Muscle of leg (tissue), 16 donors: Measurements from ENCODE around the gene HOXB2. TPM values are rescaled to one million over a fixed set of nuclear protein-coding genes. Genes with fewer than 3 reads are reported as not detected.

ENCODE experiments used
- DNase-seq: peaks from one replicate; pipeline ENCODE4 v3.0.0; 2013
- H3K27ac ChIP-seq: one replicate; pipeline ENCODE4 v1.5.1; 2013; ENCODE audit warnings: mild to moderate bottlenecking, low read length, control low read depth
- H3K27me3 ChIP-seq: one replicate; pipeline ENCODE4 v1.6.1; 2013; ENCODE audit warnings: low read length; ENCODE audit not compliant: control insufficient read depth, insufficient read depth
- H3K36me3 ChIP-seq: one replicate; pipeline ENCODE4 v1.6.1; 2013; ENCODE audit warnings: low read length; ENCODE audit not compliant: control insufficient read depth, insufficient read depth
- H3K4me1 ChIP-seq: one replicate; pipeline ENCODE4 v1.6.1; 2013; ENCODE audit warnings: low read length; ENCODE audit not compliant: control insufficient read depth, insufficient read depth
- H3K4me3 ChIP-seq: one replicate; pipeline ENCODE4 v1.5.1; 2013; ENCODE audit warnings: low read length, control low read depth
- H3K9me3 ChIP-seq: replicated peaks from 2 replicates; pipeline ENCODE4 v1.6.1; 2013; ENCODE audit warnings: low read depth, low read length; ENCODE audit not compliant: control insufficient read depth
- WGBS: methylation state at CpG from one replicate; pipeline ENCODE4 v1.1.5; 2013; ENCODE audit warnings: missing lambda C conversion rate; ENCODE audit not compliant: insufficient coverage; 5-methylcytosine and 5-hydroxymethylcytosine counted together
- long read RNA-seq, 11 donors: transcript quantifications; one replicate each; lab custom pipeline, GENCODE V29; 2026
- polyA plus RNA-seq, 8 donors: library from polyadenylated mRNA; unstranded; fragments of 120-200 nt; gene quantifications; one replicate each; pipeline versions ENCODE4 v1.2.1 to v1.2.3, GENCODE V29; 2013; ENCODE audit warnings: inconsistent platforms in 1 of 8, low replicate concordance in 1 of 8; ENCODE audit not compliant: insufficient read length in 8 of 8, insufficient read depth in 1 of 8
- total RNA-seq: library from RNA; stranded (reverse); fragments of 120-200 nt; gene quantifications from one replicate; pipeline ENCODE4 v1.2.4, GENCODE V29; 2013

HOXB2 gene
- total RNA-seq (2.7 TPM), polyA plus RNA-seq (10 to 100 TPM in 4 of 8 donors, 1 to 10 TPM in 4; 5.1 to 14.2 (median 10.7) TPM)
- long read RNA-seq, donor 1, partial matches to known transcripts = 0 of 2 reads
- long read RNA-seq, donor 1, other reads (novel, unspliced or antisense) = 0 of 2 reads
- long read RNA-seq, donor 2 = 0 reads
- long read RNA-seq, donor 3, partial matches to known transcripts = 0 of 1 reads
- long read RNA-seq, donor 3, other reads (novel, unspliced or antisense) = 0 of 1 reads
- long read RNA-seq, donor 4, transcript HOXB2-201 (2 exons, 1,562 nt) = major isoform, 7 of 7 reads
- long read RNA-seq, donor 4, partial matches to known transcripts = 0 of 7 reads
- long read RNA-seq, donor 4, other reads (novel, unspliced or antisense) = 0 of 7 reads
- long read RNA-seq, donor 5, transcript HOXB2-201 (2 exons, 1,562 nt) = major isoform, 5 of 10 reads
- long read RNA-seq, donor 5, partial matches to known transcripts = 5 of 10 reads
- long read RNA-seq, donor 5, other reads (novel, unspliced or antisense) = 0 of 10 reads
- long read RNA-seq, donor 6, partial matches to known transcripts = 0 of 3 reads
- long read RNA-seq, donor 6, other reads (novel, unspliced or antisense) = 0 of 3 reads
- long read RNA-seq, donor 7, transcript HOXB2-201 (2 exons, 1,562 nt) = major isoform, 5 of 14 reads
- long read RNA-seq, donor 7, partial matches to known transcripts = 9 of 14 reads
- long read RNA-seq, donor 7, other reads (novel, unspliced or antisense) = 0 of 14 reads
- long read RNA-seq, donor 8, partial matches to known transcripts = 0 of 6 reads
- long read RNA-seq, donor 8, other reads (novel, unspliced or antisense) = 5 of 6 reads
- long read RNA-seq, donor 9, partial matches to known transcripts = 0 of 2 reads
- long read RNA-seq, donor 9, other reads (novel, unspliced or antisense) = 0 of 2 reads
- long read RNA-seq, donor 10, partial matches to known transcripts = 0 of 4 reads
- long read RNA-seq, donor 10, other reads (novel, unspliced or antisense) = 0 of 4 reads
- long read RNA-seq, donor 11, partial matches to known transcripts = 6 of 8 reads
- long read RNA-seq, donor 11, other reads (novel, unspliced or antisense) = 0 of 8 reads

DNA sequence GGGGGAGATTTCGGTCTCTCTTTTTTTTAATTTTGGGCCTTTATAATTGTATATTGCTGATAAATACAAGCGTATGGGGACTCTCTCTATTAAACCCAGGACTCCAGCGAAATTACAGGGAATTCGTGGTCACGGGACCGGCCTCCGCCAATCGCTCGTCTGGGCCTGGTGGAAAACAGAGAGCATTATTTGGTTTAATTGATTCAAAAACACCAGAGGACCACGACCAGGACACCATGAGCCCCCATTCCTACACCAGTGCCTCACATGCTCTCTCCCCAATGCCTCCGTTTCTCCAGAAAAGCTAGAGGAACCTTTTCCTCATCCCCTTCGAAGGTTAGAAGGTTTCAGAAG, at the start of gene HOXB2:
Gene HOXB2 (minus strand): TSS at position 88 of the 354 bp plus-strand sequence. CDS start 198 bp downstream, outside the sequence.
- WGBS = no CpG with 5 or more reads among the region's 12 CpGs
- H3K4me3 ChIP-seq = peak within 1 kb of the TSS; percentile 69
- H3K4me1 ChIP-seq = peaks cover 40% of the 10 kb centered on the region
- H3K9me3 ChIP-seq = no peaks in the 10 kb centered on the region
- peak within 1 kb of the TSS; percentile 96 for H3K27ac ChIP-seq
- no peaks in the 10 kb centered on the region for H3K36me3 ChIP-seq
- DNase-seq = peak; percentile 64
- H3K27me3 ChIP-seq = peaks cover 71% of the 10 kb centered on the region

DNA sequence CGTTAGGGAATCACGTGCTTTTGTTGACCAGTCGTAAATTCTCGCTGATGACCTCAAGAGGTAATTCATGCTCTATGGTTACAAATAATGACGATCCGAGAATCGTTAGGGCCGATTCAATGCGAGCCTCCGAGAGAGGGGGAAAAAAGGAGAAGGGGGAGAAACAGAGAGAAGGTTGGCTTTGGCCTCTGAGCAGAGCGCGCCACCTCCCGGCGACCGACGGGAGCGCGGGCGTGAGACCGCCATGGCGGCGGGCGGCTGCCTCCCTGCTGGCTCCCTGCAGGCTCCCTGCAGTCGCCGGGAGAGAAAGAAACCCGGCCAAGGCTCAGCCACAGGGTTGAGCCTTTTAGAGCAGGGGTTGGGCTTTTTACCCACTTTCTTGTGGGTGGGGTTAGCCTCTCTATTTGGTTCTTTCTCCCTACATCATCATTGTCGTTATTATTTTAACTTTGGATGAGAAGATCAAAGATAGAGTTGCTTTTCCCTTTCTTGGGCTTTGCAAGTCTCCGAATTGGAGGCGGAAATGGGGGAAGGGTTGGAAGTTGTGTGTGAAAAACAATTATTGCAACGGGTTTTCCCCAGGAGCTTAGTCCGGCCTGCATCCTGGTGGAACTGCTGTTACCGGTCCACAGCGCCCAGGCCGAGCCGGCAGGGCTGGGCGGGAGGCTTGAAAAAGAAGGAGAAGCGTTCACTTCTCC, 49.1 kb upstream of the HOXB2 start:
- peaks cover 28% of the 10 kb centered on the region for H3K4me1 ChIP-seq
- peak overlapping the region; percentile 70 for H3K27ac ChIP-seq
- peak; percentile 71 for DNase-seq
- H3K36me3 ChIP-seq = no peaks in the 10 kb centered on the region
- WGBS = 10% methylated on average over 18 of the region's 37 CpGs
- no peaks in the 10 kb centered on the region for H3K9me3 ChIP-seq
- peaks cover 99% of the 10 kb centered on the region for H3K27me3 ChIP-seq
- H3K4me3 ChIP-seq = no peak overlapping the region

DNA sequence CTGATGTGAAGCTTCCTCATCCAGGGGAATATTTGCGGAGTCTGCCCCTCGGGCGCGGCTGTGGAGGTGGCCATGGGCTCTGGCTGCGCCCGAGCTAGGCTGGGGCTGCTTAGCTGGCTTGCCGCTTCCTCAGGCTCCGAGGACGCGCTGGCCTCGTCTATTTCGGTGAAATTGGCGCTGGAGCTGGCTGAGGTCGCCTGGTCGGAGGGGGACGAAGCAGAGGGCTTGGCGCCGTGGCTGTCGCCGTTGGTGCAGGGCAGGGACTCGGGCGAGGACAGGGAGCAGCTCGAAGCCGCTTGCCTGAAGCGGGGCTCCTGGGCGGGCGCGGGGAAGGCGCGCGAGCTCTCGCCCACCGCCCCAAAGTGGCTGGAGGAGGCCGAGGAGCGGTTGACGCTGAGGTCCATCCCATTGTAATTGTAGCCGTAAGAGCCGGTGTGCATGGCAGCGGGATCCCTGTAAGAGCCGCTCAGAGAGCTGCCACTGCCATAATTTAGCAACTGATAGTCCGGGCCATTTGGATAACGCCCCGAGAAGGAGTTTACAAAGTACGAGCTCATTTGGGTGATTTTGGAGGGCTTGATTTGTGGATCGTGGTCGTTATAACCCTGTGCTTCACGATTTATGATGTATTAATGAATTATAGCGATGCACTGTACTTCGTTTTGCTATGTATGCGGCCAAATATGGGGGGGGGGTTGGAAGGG, 48.4 kb upstream of the HOXB2 start, which contains the start of gene HOXB5:
Gene HOXB5 (minus strand): TSS at position 654 of the 704 bp plus-strand sequence. CDS start 97 bp downstream, at position 557.
- 2% methylated on average over 46 of the region's 50 CpGs for WGBS
- DNase-seq = no peak
- no peaks in the 10 kb centered on the region for H3K9me3 ChIP-seq
- H3K36me3 ChIP-seq = no peaks in the 10 kb centered on the region
- H3K4me1 ChIP-seq = peaks cover 27% of the 10 kb centered on the region
- peaks cover 98% of the 10 kb centered on the region for H3K27me3 ChIP-seq
- H3K27ac ChIP-seq = peak within 1 kb of the TSS; percentile 70
- peak within 1 kb of the TSS; percentile 32 for H3K4me3 ChIP-seq

DNA sequence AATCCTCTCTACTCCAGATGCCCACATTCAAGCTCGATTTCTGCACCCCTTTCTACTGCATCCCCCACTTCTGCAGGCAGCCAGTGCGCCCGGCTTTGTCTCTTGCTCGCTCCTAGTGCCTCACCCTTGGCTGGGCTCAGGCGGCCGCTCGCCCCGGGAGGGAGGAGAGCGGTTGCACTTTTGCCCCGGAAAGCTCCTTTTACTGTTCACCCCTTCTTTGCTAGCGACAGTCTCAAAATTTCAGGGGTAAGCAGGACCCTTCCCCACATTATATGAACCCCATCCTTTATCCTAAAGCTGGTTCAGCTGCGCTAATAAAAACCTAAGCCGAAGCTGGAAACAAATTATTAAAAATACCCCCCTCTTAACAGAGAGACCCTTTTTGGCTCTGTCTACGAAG, 47.7 kb upstream of the HOXB2 start:
- H3K4me1 ChIP-seq = peaks cover 25% of the 10 kb centered on the region
- 3% methylated on average over 11 of the region's 14 CpGs for WGBS
- DNase-seq = no peak
- no peaks in the 10 kb centered on the region for H3K36me3 ChIP-seq
- H3K4me3 ChIP-seq = no peak overlapping the region
- H3K9me3 ChIP-seq = no peaks in the 10 kb centered on the region
- no peak overlapping the region for H3K27ac ChIP-seq
- peaks cover 98% of the 10 kb centered on the region for H3K27me3 ChIP-seq

DNA sequence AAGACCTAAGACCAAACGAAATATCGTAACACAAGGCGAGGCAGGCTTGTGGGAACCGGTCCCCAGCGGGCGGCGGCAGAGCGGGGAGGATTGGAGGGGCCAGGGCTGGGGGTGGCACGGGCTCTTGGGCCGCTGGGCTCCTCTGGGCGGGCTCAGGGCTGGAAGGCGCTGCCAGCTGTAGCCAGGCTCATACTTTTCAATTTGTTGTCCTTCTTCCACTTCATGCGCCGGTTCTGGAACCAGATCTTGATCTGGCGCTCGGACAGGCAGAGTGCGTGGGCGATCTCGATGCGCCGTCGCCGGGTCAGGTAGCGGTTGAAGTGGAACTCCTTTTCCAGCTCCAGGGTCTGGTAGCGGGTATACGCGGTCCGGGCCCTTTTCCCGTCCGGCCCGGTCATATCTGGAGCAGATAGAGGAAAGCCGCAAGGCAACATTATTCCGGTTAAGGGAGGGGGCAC, 47.2 kb upstream of the HOXB2 start:
- no peak overlapping the region for H3K4me3 ChIP-seq
- H3K36me3 ChIP-seq = no peaks in the 10 kb centered on the region
- peaks cover 24% of the 10 kb centered on the region for H3K4me1 ChIP-seq
- 25% methylated on average over 25 of the region's 33 CpGs for WGBS
- no peak for DNase-seq
- H3K27ac ChIP-seq = no peak overlapping the region
- H3K27me3 ChIP-seq = peaks cover 98% of the 10 kb centered on the region
- H3K9me3 ChIP-seq = no peaks in the 10 kb centered on the region

DNA sequence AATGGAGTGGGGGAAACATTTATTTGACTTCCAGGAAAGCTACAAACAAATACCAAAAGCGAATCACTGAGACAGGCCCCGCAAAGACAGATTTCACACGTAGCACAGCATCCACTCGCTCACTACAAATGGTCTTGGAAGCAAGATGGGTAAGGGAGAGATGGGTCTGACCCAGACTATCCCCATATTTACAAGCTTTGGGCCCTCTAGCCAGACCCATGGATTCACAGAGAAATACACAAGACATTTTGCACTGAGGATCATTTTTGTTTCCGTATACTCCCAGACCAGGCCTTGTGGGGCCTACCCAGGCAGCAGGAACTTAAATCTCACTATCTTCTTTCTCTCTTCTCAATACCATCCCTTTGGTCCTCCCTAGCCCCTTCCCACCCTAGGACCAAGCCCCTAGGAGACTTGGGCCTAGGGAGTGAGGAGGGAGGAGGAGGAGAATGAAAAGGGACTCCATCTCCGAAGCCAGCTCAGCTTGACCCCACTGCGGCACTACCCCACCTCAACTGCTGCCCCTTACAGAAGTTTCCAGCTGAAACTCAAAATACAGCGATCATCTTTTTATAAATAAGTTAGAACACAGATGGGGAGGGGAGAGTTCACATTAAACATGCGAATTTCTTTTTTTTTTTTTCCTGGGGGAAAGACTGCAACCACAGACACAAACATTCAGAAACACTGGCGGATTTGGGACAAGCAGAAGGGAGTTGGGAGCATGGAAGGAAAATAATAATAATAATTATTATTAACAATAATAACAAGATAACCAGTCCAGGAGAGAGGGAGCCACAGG, 46.5 kb upstream of the HOXB2 start:
- DNase-seq = no peak
- H3K27ac ChIP-seq = no peak overlapping the region
- no peaks in the 10 kb centered on the region for H3K9me3 ChIP-seq
- peaks cover 28% of the 10 kb centered on the region for H3K4me1 ChIP-seq
- no CpG with 5 or more reads among the region's 10 CpGs for WGBS
- H3K4me3 ChIP-seq = no peak overlapping the region
- H3K36me3 ChIP-seq = no peaks in the 10 kb centered on the region
- peaks cover 98% of the 10 kb centered on the region for H3K27me3 ChIP-seq

DNA sequence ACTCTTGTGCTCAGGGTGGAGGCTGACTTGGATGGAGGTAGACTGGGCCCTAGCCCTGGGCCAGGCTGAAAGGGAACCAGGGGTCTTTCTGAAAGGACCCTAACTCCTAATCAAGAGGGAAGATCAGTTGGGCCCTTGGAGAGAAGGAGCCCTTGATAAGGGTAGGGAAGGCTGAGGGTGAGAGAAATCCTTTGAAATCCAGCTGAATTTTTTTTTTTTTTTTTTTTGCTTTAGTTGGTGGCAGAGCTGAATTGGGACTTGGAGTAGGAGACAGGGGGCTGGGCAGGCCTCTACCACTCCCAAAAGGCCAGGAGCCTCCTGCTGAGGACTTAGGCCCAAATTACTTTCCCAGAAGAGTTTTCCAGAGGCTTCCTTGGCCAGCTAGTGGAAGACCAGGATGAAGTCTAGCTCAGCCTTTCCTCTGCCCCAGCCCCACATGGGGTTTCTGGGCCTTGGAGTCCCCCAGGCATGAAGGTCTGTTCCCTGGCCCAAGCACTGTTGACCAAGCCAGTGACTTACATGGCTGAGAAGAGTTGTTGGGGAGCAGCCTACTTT, 45.8 kb upstream of the HOXB2 start:
- H3K4me3 ChIP-seq = no peak overlapping the region
- H3K36me3 ChIP-seq = no peaks in the 10 kb centered on the region
- H3K4me1 ChIP-seq = peaks cover 35% of the 10 kb centered on the region
- no peak overlapping the region for H3K27ac ChIP-seq
- peaks cover 98% of the 10 kb centered on the region for H3K27me3 ChIP-seq
- DNase-seq = no peak
- H3K9me3 ChIP-seq = no peaks in the 10 kb centered on the region

DNA sequence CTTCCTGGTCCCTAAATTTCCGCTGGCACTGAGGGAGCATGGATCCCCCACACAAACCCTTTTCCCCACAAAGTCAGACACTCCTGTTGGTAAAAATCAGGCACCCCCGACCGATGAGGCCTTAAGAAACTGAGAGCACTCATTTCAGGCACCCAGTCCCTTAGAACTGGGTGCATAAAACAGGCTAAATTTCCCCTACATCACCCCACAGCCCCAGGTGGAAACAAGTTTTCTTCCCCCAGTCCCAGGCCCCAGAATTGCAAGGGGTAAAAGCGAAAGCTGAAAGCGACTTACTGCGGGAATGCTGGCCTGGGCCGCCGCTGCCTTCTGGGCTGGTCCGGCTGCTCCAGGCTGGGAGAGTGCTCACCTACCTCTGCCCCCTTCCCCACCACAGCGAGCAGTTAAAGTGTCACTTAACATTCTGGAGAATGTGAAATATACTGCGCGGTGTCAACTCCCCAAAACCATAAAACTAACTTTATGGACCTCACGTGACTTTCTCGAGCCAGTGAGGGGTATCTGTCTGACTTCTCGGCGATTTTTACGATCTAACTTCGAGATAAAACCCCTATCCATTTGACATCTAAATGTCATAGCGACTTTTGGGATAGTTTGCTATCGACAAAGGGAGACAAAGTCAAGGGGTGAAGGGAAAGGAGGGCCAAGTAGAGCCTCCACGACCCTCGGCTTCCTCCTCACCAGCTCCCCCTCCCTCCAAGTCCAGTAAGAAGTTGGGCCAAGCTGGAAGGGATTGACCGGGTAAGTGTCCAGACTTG, 45.1 kb upstream of the HOXB2 start, which contains the start of gene HOXB3:
Gene HOXB3 (minus strand): TSS at position 411 of the 776 bp plus-strand sequence. CDS start 37,767 bp downstream, outside the sequence.
- Histone ChIP-seq H3K4me1 (peaks cover 39% of the 10 kb centered on the region), H3K4me3 (no peak within 1 kb of the TSS), H3K27me3 (peaks cover 98% of the 10 kb centered on the region), H3K9me3 (no peaks in the 10 kb centered on the region), H3K36me3 (no peaks in the 10 kb centered on the region), H3K27ac (no peak within 1 kb of the TSS)
- 24% methylated on average over 3 of the region's 23 CpGs for WGBS
- DNase-seq = no peak
